Tibial artery (tissue), 4 donors: ENCODE results near the gene DKK3.
A peak's percentile ranks its signal among the peaks of the same experiment; 100 is the strongest.

Experiments
- DNase-seq, 2 donors: peaks; one replicate each; pipeline ENCODE4 v3.0.0-alpha.2; 2019
- H3K27ac ChIP-seq, 2 donors: fragments of 200-600 bp; sonication (generic) in 1 of 2; 1 replicate in 1 of 2; 2 replicates in 1 of 2; pipeline ENCODE4 v1.5.1; 2018 to 2019; ENCODE audit warnings: mild to moderate bottlenecking in 1 of 2
- H3K27me3 ChIP-seq, 2 donors: fragments of 200-600 bp; sonication (generic) in 1 of 2; one replicate each; pipeline versions ENCODE4 v1.5.1 to v1.6.0; 2016 to 2019
- H3K36me3 ChIP-seq, 3 donors: fragments of 200-600 bp; sonication (generic) in 2 of 3; one replicate each; pipeline ENCODE4 v1.5.1; 2016 to 2019; ENCODE audit warnings: mild to moderate bottlenecking in 2 of 3
- H3K4me1 ChIP-seq, 4 donors: fragments of 200-600 bp; sonication (generic) in 2 of 4; 1 replicate in 3 of 4; 2 replicates in 1 of 4; pipeline ENCODE4 v1.5.1; 2016 to 2019
- H3K4me3 ChIP-seq, 2 donors: fragments of 200-600 bp; sonication (generic) in 1 of 2; 1 replicate in 1 of 2; 2 replicates in 1 of 2; pipeline ENCODE4 v1.5.1; 2018 to 2019; ENCODE audit warnings: mild to moderate bottlenecking in 2 of 2
- H3K9me3 ChIP-seq, 3 donors: fragments of 200-600 bp; sonication (generic) in 1 of 3; one replicate each; pipeline ENCODE4 v1.5.1; 2016 to 2019
- CTCF ChIP-seq, 2 experiments: fragments of 200-600 bp in 1 of 2; fragments of 450-650 bp in 1 of 2; IDR thresholded peaks; one replicate each; pipeline ENCODE4 v1.5.1; 2017 to 2019; ENCODE audit warnings: antibody characterized with exemption in 2 of 2, mild to moderate bottlenecking in 1 of 2, moderate library complexity in 1 of 2
- intact Hi-C: fragments of 100-400 bp; cut with DNase I; formaldehyde crosslinking; loops from one replicate; pipeline ENCODE4 v1.15.0; 2023; ENCODE audit warnings: low total_unique reads

Gene DKK3

GRCh38 chr11:12005476-12005875, 3.0 kb downstream of the DKK3 start:
- peaks cover 0 to 18% (median 7%) of the 10 kb centered on the region in 3 donors for H3K36me3 ChIP-seq
- intact Hi-C loops, result no loop called here
- H3K27me3 ChIP-seq, result no peaks in the 10 kb centered on the region
- no peak for TF ChIP-seq CTCF (IDR thresholded peaks at IDR 0.05)
- peak overlapping the region; percentile 10 to 51 for H3K27ac ChIP-seq
- no peak overlapping the region for H3K4me3 ChIP-seq
- peaks cover 0 to 65% (median 36%) of the 10 kb centered on the region in 4 donors for H3K4me1 ChIP-seq
- no peaks in the 10 kb centered on the region for H3K9me3 ChIP-seq
- DNase-seq, result no peak

- H3K9me3 ChIP-seq, result no peaks in the 10 kb centered on the region
- no peak for DNase-seq
- peaks cover 0 to 64% (median 36%) of the 10 kb centered on the region in 4 donors for H3K4me1 ChIP-seq
- peak overlapping the region; percentile 10 to 51 for H3K27ac ChIP-seq
- TF ChIP-seq CTCF (IDR thresholded peaks at IDR 0.05), result no peak
- no peaks in the 10 kb centered on the region for H3K27me3 ChIP-seq
- intact Hi-C loops, result no loop called here
- H3K36me3 ChIP-seq, result peaks cover 0 to 21% (median 7%) of the 10 kb centered on the region in 3 donors
- H3K4me3 ChIP-seq, result no peak overlapping the region
These were observed 3.4 kb downstream of the DKK3 start for GRCh38 chr11:12005061-12005460.

- H3K27ac ChIP-seq, result peak overlapping the region in 1 of 2 donors; percentile 51
- no peak overlapping the region for H3K4me3 ChIP-seq
These were observed 4.6 kb downstream of the DKK3 start for GRCh38 chr11:12003815-12004214.

GRCh38 chr11:12003336-12003735, 5.1 kb downstream of the DKK3 start:
- Histone ChIP-seq H3K27ac (peak overlapping the region in 1 of 2 donors; percentile 51), H3K36me3 (peaks cover 0 to 21% (median 9%) of the 10 kb centered on the region in 3 donors), H3K27me3 (no peaks in the 10 kb centered on the region), H3K4me3 (no peak overlapping the region), H3K9me3 (no peaks in the 10 kb centered on the region), H3K4me1 (peaks cover 0 to 50% (median 30%) of the 10 kb centered on the region in 4 donors)
- no peak for DNase-seq
- intact Hi-C loops, result no loop called here
- TF ChIP-seq CTCF (IDR thresholded peaks at IDR 0.05), result no peak

More at GRCh38 chr11:12003815-12004214, 4.6 kb downstream of the DKK3 start:
- Histone ChIP-seq H3K9me3 (no peaks in the 10 kb centered on the region), H3K27me3 (no peaks in the 10 kb centered on the region), H3K4me1 (peaks cover 0 to 54% (median 32%) of the 10 kb centered on the region in 4 donors), H3K36me3 (peaks cover 0 to 21% (median 7%) of the 10 kb centered on the region in 3 donors)
- no peak for DNase-seq
- intact Hi-C loops, result no loop called here
- TF ChIP-seq CTCF (IDR thresholded peaks at IDR 0.05), result no peak

GRCh38 chr11:12001186-12001585, 7.2 kb downstream of the DKK3 start:
- H3K27ac ChIP-seq, result no peak overlapping the region
- no peaks in the 10 kb centered on the region for H3K9me3 ChIP-seq
- no peaks in the 10 kb centered on the region for H3K27me3 ChIP-seq
- intact Hi-C loops, result no loop called here
- H3K4me1 ChIP-seq, result peaks cover 0 to 32% (median 14%) of the 10 kb centered on the region in 4 donors
- TF ChIP-seq CTCF (IDR thresholded peaks at IDR 0.05), result no peak
- no peak for DNase-seq
- H3K4me3 ChIP-seq, result no peak overlapping the region
- H3K36me3 ChIP-seq, result peaks cover 0 to 42% (median 30%) of the 10 kb centered on the region in 3 donors
